KOPT-K1 (cell line): Measurements from ENCODE around the gene LRRN3.

Experiments used
- H3K27ac ChIP-seq: fragments of 200-600 bp; sonication (generic); 2 replicates; pipeline ENCODE4 v1.5.1; 2016; ENCODE audit warnings: antibody characterized with exemption, mild to moderate bottlenecking, low read depth, low read length; ENCODE audit not compliant: poor library complexity, severe bottlenecking
- H3K36me3 ChIP-seq: fragments of 200-600 bp; sonication (generic); 2 replicates; pipeline ENCODE4 v1.5.1; 2017; ENCODE audit warnings: antibody characterized with exemption, mild to moderate bottlenecking, low read length, moderate library complexity; ENCODE audit not compliant: insufficient read depth
- H3K9me3 ChIP-seq: fragments of 200-600 bp; sonication (generic); 2 replicates; pipeline ENCODE4 v1.5.1; 2017; ENCODE audit warnings: antibody characterized with exemption, low read length, mild to moderate bottlenecking; ENCODE audit not compliant: insufficient read depth, poor library complexity, severe bottlenecking

LRRN3 gene

GRCh38 chr7:111108000-111108399 is 17.1 kb downstream of the LRRN3 start:
- no peak overlapping the region for H3K27ac ChIP-seq
- no peaks in the 10 kb centered on the region for H3K9me3 ChIP-seq
- H3K36me3 ChIP-seq: no peaks in the 10 kb centered on the region

DNA sequence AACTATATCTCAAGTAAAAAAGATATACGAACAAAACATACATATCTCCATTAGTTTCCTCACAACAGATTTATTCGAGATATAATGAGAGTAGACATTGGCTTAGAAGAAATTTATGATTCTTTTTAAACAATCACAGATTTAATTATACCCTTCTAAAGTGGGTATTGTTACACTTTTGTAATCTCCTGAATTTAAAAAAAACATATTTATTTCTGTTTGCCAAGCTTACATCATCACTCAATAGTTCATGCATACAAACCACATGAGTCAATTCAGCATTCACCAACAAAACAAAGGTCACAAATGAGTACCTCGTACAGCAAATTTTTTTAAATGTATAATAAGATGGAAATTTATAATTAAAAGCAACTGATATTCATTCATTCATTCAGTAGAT is 17.6 kb downstream of the LRRN3 start:
- Histone ChIP-seq H3K27ac (no peak overlapping the region), H3K9me3 (no peaks in the 10 kb centered on the region)

GRCh38 chr7:111112439-111112838 is 21.5 kb downstream of the LRRN3 start:
- Histone ChIP-seq H3K36me3 (no peaks in the 10 kb centered on the region), H3K9me3 (no peaks in the 10 kb centered on the region), H3K27ac (no peak overlapping the region)

More for the DNA sequence above, 17.6 kb downstream of the LRRN3 start:
- no peaks in the 10 kb centered on the region for H3K36me3 ChIP-seq

DNA sequence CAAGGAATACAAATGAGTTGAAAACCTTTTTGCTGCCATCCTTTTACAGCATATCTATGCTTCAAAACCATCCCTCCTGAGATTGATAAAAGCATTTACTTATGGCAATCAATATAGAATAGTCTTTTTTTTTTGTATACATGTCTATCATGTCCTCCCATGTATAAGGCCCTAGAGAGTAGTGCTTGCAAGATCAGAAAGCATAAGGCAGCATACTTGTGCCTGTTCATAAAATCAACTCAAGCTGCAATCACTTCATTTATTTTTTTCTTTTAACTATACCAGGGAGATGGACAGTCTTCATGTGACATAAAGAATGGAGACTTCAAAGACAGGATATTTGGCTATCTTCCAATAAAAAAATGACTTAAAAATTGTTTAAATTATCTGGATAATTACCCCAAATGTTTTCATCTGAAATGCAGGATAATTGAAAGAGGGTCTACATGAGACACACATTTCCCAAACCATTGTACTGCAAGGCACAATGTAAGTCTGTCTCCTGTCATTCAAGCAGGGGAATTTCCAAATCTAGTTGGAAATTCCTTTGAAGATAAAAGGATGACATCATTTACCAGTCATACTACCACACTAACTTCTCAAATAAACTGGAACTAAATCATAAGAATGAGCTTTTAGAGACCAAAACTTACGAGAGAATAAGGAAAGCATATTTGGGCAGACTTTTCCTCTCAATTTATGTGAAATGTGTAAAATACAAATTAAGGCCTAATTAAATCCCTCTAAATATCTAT is 22.5 kb downstream of the LRRN3 start:
- H3K27ac ChIP-seq: no peak overlapping the region
- H3K9me3 ChIP-seq: no peaks in the 10 kb centered on the region
- H3K36me3 ChIP-seq: no peaks in the 10 kb centered on the region

GRCh38 chr7:111115966-111116365 is 25.0 kb downstream of the LRRN3 start:
- Histone ChIP-seq H3K9me3 (no peaks in the 10 kb centered on the region), H3K36me3 (no peaks in the 10 kb centered on the region), H3K27ac (no peak overlapping the region)

GRCh38 chr7:111126987-111127386 is 36.1 kb downstream of the LRRN3 start:
- H3K36me3 ChIP-seq: no peaks in the 10 kb centered on the region
- H3K27ac ChIP-seq: no peak overlapping the region
- H3K9me3 ChIP-seq: no peaks in the 10 kb centered on the region

DNA sequence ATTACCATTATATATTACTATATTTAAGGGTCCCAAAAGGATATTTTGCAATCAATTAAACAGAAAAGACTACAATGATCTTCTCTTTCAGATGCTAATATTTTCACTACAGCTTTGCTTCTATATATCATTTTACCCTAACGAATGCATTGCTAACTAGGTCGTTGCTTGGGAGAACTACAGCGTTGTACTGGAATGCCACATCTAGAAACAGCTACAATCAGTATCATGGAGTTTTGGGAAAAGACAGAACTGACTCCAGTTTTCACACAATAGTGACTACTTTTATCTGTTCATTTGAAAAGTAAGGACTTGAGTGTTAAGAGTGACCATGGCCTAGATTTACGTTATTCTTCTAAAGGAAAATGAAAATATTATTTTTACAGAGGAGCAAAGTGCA is 38.5 kb downstream of the LRRN3 start:
- Histone ChIP-seq H3K9me3 (no peaks in the 10 kb centered on the region), H3K36me3 (no peaks in the 10 kb centered on the region), H3K27ac (no peak overlapping the region)

- no peaks in the 10 kb centered on the region for H3K36me3 ChIP-seq
- H3K9me3 ChIP-seq: no peaks in the 10 kb centered on the region
- H3K27ac ChIP-seq: no peak overlapping the region
These were observed 41.9 kb downstream of the LRRN3 start for GRCh38 chr7:111132833-111133232.

DNA sequence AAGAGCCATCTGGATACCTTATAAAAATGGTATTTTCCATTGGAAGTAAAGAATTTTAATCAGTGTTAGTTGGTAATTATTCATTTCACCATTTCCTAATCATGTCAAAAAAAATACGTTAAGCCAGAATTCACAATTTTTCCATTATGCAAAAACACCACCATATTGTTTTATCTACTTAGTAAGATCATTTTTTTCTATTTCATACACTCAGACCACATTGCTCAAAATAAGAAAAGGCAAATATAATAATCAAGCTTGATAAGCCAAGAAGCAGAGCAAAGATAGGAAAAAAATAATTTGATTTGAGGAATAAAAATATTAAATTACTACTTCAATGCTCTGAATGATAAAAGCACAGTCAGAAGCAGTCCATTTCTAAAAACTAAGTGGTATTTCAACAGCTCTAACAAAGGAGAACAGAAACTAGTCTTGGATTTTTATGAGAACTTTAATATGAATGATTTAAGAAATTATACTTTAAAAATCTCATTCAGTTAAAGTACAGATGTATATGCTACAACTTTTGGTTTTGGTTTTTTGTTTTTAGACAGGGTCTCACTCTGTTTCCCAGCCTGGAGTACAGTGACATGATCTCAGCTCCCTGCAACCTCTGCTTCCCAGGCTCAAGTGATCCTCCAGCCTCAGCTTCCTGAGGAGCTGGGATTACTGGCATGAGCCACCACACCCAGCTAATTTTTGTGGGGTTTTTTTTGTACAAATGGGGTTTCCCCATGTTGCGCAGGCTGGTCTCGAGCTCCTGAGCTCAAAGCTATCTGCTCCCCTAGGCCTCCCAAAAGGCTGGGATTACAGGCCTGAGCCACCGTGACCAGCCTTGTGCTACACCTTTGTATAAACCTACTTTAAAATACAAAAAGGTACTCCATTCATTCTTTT is 46.6 kb downstream of the LRRN3 start:
- no peaks in the 10 kb centered on the region for H3K9me3 ChIP-seq
- no peaks in the 10 kb centered on the region for H3K36me3 ChIP-seq
- peak overlapping the region; percentile 44 for H3K27ac ChIP-seq

GRCh38 chr7:111138193-111138569 is 47.3 kb downstream of the LRRN3 start:
- peak overlapping the region; percentile 44 for H3K27ac ChIP-seq
- no peaks in the 10 kb centered on the region for H3K36me3 ChIP-seq
- H3K9me3 ChIP-seq: no peaks in the 10 kb centered on the region

- Histone ChIP-seq H3K9me3 (no peaks in the 10 kb centered on the region), H3K27ac (peak overlapping the region; percentile 44), H3K36me3 (no peaks in the 10 kb centered on the region)
These were observed 47.7 kb downstream of the LRRN3 start for GRCh38 chr7:111138586-111138985.

- Histone ChIP-seq H3K27ac (no peak overlapping the region), H3K36me3 (no peaks in the 10 kb centered on the region)
These were observed 49.4 kb downstream of the LRRN3 start for GRCh38 chr7:111140091-111140865.

GRCh38 chr7:111145472-111145871 is 54.5 kb downstream of the LRRN3 start:
- Histone ChIP-seq H3K9me3 (no peaks in the 10 kb centered on the region), H3K36me3 (no peaks in the 10 kb centered on the region), H3K27ac (no peak overlapping the region)

More at GRCh38 chr7:111140091-111140865, 49.4 kb downstream of the LRRN3 start:
- H3K9me3 ChIP-seq: no peaks in the 10 kb centered on the region

- no peaks in the 10 kb centered on the region for H3K9me3 ChIP-seq
- H3K27ac ChIP-seq: no peak overlapping the region
- no peaks in the 10 kb centered on the region for H3K36me3 ChIP-seq
These were observed 55.2 kb downstream of the LRRN3 start for GRCh38 chr7:111146136-111146535.
